ENCODE results near the gene NEU2.

GRCh38 chr2:233034091-233034882 is 1.8 kb downstream of the NEU2 start:
- no peak for TF ChIP-seq USF2 (IDR thresholded peaks at IDR 0.05)
- TF ChIP-seq ESRRA (IDR thresholded peaks at IDR 0.05; ENCODE audit: borderline replicate concordance, low read length) = no peak

Data from A549 (cell line).